HG03060 (cell line): Measurements from ENCODE around the gene HTR4.

Source experiments
- ATAC-seq: cut with Tn5 transposase; IDR thresholded peaks from one replicate; pipeline ENCODE4 v1.9.1; 2021; ENCODE audit warnings: low read depth, moderate number of reproducible peaks; ENCODE audit not compliant: unreplicated experiment

HTR4 gene

DNA sequence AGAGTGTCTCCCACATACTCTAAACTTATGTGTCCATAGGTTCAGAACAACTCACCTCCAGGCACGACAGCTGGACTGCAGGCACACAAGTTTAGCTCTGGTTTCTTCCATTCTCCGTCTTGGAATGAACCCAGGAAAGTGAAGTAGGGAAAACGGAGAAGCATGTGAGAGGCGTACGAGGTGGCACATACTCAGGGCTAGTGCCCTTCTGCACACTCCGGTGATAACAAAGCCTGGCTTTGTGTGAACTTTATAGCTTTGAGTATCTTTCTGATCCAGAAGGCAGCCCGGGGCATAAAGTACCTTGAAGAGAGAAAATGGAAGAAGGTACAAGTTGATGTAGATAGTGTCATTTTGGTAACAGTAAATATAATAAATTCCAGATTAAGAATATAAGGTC lies 11.1 kb upstream of the HTR4 start:
- ATAC-seq = no peak

DNA sequence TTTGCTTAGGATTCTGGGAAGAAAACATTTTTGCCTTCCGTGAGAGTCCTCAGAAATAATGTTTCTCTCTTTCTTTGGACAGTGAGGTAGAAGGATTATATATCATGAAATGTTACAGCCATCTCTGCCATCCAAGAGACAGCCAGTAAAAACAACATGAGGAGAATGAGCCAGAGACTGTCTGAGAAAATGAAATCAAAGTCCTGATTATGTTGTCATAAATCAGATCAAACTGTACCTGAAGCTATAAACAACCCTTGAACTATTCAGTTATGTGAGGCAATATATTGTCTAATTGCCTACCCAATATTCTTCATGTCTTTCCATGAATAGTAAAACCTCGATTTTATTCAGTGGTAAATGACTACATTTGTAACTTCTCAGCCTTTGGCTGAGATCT lies 9.2 kb upstream of the HTR4 start:
- no peak for ATAC-seq

GRCh38 chr5:148660346-148660660 lies 6.0 kb upstream of the HTR4 start:
- ATAC-seq = no peak

DNA sequence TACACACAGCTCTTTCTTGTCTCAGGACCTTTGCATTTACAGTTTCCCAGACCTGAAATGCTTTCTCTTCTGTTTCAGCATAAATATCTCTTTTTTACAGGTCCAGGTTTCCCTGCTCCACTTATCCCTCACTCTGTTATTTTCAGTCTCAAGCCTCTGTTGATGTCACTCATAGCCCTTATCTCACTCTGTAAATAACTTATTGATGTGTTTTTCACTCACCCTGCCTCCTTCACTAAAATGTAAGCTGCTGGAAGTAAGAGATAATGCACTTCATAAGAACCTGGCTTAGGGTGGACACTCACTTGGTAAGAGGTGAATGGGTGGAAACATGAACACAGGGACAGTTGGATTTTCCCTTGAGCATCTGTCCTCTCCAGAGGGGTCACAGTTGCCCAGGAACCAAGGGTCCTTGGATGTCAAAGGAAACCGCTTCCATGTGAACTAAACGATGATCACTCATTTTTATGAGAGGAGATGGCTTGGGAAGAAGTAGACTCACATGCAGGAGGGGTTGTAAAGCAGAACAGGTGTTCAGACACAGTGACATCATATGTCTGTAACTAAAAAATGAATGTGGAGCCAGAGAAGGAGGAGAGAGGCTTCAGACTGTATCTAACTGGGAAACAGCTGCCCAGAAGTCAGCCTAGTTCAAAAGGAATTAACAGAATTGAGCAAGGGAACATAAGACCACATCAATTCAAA lies 5.5 kb upstream of the HTR4 start:
- no peak for ATAC-seq

GRCh38 chr5:148653291-148653835 lies 964 bp downstream of the HTR4 start:
- no peak for ATAC-seq

DNA sequence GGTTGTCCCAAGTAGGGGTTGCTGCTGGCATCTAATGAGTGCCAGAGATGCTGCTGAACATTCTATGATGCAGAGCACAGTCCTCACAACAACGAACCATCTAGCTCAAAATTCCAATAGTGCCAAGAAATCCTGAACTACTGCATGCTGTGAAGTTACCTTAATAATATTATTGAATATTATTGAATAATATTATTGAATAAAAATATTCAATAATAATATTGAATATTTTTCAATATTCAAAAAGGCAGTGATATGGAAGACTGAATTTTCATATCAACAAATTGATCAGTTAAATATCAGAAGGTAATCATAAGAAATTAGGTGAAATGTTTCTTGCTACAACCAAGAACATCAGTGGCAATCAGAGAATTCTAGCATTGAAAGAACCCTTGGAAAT lies 2.8 kb downstream of the HTR4 start:
- no peak for ATAC-seq

- ATAC-seq = no peak
These were observed 8.8 kb downstream of the HTR4 start for GRCh38 chr5:148645527-148645926.

GRCh38 chr5:148641735-148642134 lies 12.6 kb downstream of the HTR4 start:
- ATAC-seq = no peak

DNA sequence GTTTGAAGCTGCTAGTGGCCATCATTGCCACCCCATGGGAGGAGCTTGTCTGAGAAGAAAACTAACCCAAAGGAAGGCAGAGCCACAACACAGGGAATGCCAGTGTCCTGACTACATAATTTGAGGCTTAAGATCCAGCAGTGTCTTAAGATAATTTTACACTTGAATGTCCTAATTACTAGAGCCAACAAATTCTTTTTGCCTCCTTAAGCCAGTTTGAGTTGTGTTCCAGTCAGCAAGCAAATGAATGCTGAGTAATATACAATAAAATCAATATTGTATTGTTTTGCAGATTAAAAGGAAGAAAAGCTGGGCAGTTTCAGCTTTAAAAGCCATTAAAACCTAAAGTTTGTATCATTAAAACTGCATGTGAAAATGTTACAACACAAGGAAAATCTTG lies 13.9 kb downstream of the HTR4 start:
- no peak for ATAC-seq

- no peak for ATAC-seq
These were observed 15.2 kb downstream of the HTR4 start for GRCh38 chr5:148639081-148639480.

- ATAC-seq = no peak
These were observed 18.0 kb downstream of the HTR4 start for GRCh38 chr5:148636353-148636752.

- no peak for ATAC-seq
These were observed 18.8 kb downstream of the HTR4 start for GRCh38 chr5:148635321-148636083.

- ATAC-seq = no peak
These were observed 21.3 kb downstream of the HTR4 start for GRCh38 chr5:148633067-148633377.

- ATAC-seq = no peak
These were observed 21.9 kb downstream of the HTR4 start for GRCh38 chr5:148632255-148633066.

GRCh38 chr5:148626986-148627385 lies 27.3 kb downstream of the HTR4 start:
- no peak for ATAC-seq

DNA sequence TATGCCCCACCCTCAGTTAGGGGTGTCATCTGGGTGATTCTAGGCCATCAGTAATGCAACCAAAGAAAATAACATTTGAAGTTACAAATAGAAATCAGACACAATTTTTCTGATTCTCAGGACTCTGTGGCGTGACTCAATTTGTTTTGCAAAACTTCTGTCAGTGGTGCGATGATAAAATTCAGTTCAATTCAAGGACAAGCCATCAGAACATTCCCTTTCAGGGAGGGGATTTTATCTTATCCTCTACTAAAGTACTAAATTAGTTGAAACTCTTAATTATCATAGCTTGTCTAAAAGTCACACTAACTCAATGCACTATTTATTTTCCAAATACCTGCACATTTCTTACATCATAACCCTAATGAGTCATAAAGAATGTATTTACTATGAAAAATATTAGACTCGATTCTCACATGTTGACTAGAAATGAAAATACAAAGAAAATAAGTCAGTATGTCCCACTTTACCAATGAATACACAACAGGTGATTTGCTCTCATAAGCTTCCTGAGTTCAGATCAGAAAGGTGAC lies 28.2 kb downstream of the HTR4 start:
- no peak for ATAC-seq

GRCh38 chr5:148625250-148625649 lies 29.1 kb downstream of the HTR4 start:
- no peak for ATAC-seq

GRCh38 chr5:148623741-148624140 lies 30.6 kb downstream of the HTR4 start:
- ATAC-seq = no peak

GRCh38 chr5:148623101-148623500 lies 31.2 kb downstream of the HTR4 start:
- no peak for ATAC-seq

GRCh38 chr5:148620696-148621095 lies 33.6 kb downstream of the HTR4 start:
- peak; percentile 72 for ATAC-seq

GRCh38 chr5:148620091-148620490 lies 34.2 kb downstream of the HTR4 start:
- no peak for ATAC-seq
